SK-N-DZ (cell line): ENCODE results near the gene RTL1. TPM values are rescaled to one million over a fixed set of nuclear protein-coding genes. Genes with fewer than 3 reads are reported as not detected.

Experiments
- DNase-seq: peaks from one replicate; pipeline ENCODE4 v3.0.0-alpha.2; 2015; ENCODE audit warnings: low spot score
- polyA plus RNA-seq, 2 experiments: library from polyadenylated mRNA; depleted of rRNA; stranded (reverse); fragments of >200 nt; gene quantifications; 2 replicates each; pipeline ENCODE4 v1.2.3, GENCODE V29; 2014

Gene RTL1
- not detected in 2 replicates for polyA plus RNA-seq (2014; cell fraction: cytosol; rRNA removed)
- not detected in 2 replicates for polyA plus RNA-seq (2014; cell fraction: nucleus; rRNA removed)

DNA sequence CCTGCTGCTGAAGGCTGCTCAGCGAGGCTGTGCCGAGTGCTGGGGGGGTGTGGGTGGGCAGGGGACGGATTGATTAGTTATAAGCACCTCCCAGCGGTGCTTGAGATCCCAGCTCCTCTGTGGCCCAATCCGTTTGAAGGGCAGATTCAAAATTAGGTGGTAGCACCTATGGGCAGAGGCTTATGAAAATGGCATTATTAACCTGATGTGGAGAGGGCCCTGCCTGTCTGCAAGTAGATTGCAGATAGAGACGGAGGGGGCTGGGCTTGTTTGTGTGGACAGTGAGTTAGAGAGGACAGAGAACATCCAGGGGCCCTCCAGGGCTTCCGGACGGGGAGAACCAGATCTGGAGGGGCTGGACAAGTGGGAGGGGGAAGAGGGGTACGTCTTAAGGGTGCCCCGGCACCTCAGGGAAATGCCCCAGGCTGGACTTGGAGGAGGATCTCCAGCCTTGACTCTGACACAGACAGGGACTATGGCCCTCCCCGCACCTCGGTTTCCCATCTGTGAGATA, at the start of gene RTL1:
Gene RTL1, minus strand, starts transcription at position 51 of the 514 bp plus-strand sequence. CDS start 18,934 bp downstream, outside the sequence.
- DNase-seq, result no peak

DNA sequence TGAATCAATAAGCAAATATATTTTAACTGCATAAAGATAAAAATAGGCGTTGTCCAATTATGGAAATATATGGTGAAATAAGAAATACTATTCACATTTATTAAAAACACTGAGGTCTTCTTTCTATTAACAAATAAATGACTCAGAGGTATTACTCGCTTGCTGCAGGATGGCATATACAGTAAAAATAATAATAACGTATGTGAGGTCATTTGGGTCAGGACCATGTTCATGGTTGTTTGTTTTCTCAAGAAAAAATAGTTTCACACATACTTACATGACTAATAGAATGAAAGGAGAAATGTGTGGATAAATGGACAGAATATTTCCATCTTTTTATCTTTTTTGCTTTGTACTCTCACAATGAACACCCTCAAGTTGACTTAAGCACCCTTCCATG, 46.5 kb upstream of the RTL1 start:
- no peak for DNase-seq

DNA sequence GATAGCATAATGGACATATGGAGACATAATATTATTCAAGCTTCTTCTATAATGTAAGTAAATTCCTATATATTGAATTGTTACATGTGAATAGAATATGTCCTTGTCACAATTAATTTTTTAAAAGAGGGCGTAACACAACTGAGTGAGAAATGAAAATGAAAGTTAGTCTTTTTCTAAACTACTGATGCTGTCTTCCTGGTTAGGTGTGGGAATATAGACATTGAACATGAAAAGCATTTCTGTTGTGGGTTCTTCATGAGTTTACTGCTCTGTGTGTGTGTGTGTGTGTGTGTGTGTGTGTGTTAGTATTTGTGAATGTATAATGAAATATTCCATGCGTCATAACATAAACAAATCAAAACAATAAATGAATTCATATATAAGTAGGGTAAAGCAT, 40.5 kb upstream of the RTL1 start:
- DNase-seq, result no peak

DNA sequence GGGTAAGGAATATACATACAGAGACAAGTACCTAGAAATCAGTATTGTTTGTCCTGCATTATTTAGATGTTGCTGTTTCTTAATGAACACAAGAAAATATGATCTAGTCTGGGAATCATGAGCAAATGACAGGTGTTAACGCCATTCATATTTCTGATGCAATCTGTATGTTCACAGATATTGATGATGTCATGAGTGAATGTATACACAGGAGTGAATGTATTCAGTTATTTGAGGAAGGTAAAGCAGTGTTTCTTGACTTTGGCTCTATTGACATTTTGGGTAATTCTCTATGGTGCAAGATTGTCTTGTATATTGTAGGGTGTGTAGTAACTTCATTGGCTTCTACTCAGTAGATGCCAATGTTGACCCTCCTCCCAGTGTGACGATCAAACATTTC, 26.7 kb upstream of the RTL1 start:
- DNase-seq, result no peak

DNA sequence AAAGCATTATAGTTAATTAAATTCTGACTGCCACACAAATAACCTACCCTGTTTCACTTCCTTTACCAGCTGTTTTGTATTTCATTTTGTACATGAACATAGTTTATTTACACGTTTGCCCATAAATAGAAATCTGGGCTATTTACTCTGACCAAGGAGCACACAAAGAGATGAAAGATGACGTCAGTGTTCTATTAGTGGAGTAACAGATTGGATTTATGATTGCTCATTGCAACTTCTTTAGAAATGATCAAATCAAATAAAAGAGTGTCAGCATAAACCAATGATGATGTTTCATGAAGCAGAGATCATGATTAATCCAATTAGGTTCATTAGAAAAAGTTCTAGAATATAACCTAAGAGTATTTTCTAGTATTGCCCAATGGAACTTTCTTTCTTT, 12.0 kb upstream of the RTL1 start:
- no peak for DNase-seq

DNA sequence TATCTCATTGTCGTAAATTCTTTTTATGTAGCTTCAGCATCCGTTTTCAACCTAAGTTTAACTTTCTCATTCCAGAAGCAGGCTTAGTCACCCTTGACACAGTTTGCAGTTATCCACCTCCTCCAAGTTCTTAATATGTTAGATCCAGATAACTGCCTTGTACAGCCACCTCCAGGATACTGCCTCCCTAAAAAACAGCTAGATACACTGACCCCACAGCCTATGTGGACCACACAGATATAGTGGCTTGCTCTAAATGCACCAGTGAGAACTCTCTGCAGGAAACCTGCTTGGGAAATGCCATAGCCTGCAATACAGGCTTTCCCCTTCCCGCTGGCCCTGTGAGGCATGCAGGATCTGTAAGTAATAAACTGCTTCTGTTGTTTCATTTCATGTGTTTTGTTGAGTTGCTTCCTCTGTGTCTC, 11.1 kb upstream of the RTL1 start:
- DNase-seq, result no peak

DNA sequence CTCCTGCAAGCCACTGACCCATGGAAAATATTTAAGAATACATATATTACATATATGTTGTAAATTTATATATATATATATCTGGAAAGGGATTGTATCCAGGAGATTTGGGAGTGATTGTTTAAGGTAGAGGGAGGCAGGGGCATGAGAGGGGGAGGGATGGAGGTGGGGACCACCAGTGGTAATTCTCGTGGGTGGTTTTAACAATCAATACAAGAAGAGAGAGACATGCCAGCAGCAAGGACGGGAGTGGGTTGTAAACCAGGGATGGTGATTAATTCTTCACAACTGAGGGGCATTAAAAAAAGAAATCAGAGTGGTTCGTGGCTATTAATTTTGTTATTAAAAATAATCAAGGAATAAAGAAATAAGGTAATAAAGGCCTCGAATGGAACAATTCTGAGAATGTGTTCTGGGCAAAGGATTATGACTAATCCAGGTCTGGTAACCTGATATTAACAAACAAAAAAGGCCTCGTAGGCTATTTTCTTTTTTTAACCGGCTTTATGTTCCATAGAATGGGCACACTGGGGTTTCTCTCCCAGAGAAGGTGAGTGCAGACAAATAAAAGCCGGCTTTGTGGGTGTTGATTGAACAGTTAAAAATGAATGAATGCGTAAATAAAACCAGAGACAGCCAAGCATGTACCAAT, 8.3 kb upstream of the RTL1 start:
- DNase-seq, result no peak

DNA sequence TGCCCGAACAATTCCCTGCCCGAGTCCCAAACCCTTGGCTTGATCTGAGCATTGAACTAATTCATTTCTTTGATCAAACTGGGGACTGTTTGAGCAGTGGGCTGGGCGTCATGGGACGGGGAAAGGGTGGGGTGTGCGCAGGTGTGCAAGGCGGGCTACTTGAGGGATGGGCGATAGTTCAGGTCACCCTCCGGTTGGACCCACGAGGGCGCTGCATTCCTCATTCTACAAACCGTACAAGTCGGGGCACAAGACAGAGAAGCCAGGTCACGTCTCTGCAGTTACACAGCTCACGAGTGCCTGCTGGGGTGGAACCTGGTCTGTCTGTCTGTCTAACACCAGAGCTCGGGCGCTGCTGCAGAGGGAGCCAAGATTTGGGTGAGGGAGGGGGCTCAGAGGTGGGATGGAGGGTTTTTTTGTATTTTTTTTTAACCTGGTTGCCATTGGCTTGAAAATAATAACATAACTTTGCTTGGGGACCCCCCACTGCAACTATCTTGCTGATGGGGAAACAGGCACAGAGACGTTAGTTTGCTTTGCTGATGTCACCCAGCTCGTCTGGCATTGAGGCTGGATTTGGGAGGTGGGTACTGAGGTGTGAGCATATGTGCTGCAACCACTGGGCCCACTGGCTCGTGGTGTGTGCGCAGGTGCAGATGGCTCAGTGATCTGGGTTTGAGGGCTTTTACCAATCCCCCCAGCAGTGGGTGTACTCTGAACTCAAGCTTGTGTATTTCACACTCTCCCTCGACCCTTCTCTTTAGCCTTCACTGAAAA, 7.6 kb upstream of the RTL1 start:
- DNase-seq, result no peak

DNA sequence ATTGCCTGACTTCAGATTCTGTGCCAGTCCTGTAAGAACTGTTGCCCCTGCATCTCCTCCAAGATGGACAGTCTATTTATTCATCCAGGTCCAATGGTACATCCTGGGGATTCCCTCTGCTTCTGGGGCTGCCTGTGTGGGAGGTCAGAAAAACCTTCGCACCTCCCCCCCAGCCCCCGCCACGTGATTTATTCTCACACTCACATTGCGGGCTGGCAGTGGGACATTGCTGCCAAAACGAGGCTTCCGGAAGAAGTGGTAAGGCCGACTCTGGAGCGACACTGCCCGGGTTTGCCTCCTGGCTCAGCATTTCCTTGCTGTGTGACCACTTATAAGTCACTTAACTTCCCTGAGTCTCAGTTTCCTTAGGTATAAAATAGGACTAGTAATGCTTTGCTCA, 5.9 kb upstream of the RTL1 start:
- DNase-seq, result no peak

DNA sequence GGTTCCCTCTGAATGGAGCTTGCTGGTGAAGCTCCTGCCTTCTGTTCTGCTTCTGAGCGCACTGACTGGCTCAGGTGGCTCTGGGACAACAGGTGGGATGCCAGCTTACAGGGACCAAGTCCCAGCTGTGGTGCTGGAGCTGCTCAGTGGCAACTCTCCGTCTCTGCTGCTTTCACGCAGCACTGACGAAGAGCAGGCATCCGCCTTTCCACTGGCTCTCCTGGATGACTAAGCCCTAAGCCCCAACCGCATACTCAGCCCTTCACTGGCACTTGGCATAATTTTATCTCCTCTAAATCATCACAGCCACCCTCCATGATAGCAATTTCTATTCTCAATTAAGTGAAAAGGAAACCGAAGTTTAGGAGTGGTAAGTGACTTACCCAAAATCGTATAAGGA, 3.7 kb upstream of the RTL1 start:
- no peak for DNase-seq

DNA sequence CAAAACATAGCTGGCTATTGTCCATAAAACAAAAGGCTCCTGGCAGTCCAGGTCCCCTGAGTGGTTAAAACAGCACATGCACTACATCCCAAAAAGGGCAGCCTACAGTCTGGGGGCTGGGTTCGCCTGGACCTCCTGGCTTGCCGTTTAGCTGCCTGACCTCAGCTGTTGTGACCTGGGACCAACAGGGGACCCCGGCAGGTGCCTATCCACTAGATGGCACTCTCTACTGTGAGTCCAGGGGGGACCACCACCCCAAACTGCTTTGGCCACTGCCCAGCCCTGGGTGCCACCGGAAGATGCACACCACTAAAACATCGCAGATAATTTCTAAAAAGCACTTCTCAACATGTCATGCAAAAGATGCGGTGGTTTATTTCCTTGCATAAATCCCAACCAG, 2.9 kb upstream of the RTL1 start:
- no peak for DNase-seq

DNA sequence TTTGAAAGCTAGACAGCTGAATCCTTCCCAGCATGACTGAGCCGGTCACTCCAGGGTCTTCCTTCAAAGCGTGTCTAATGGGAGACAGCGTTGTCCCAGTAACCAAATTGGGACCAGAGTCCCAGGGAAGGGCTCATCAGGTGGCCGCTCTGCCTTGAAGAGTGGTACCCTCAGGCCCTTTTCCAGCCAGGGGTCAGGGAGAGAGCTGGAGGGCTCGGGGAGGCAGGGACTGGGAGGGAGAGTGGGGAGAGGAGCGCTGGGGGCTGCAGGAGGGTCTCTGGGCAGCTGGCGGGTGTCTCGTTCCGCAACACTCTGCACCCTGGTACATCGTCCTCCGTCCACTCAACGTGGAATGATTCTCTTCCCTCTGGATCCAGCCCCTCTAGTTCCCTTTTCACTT, 1.6 kb upstream of the RTL1 start:
- DNase-seq, result no peak

DNA sequence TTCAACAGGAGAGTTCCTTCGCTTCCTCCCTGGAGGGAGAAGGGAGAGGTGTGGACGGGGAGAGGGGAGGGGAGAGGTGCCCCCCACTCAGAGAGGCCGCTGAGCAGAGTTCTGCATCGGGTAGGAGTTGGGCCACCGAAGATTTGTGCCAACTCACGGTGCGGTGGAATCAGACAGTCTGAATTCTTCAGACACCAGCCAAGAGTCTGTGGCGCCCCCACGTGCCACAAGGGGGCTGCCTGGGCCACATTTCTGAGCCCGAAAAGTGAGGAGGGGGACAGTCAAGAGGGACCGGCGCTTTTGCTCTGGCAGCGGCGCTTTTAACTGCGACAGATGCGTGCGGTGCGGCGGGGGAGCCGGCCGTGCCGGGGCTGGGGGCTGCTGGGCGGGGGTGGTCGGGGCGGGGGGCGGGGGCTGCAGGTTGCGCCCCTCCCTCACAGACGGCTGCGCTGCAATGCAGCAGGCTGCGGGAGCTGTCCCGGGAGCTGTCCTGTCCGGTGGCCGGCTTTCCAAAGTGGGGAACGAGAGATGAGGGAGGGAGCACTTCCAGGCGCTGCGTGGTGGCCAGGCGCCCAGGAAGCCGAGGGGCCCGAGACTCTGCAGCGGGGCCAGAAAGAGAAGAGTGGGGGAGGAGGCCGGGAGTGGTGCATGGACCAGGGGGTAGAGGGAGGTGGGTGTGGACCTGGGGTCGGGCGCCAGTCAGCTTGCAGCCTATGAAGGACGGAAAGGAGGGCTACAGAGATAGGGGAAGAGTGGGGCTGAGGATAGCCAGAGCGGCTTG, 975 bp upstream of the RTL1 start:
- no peak for DNase-seq

DNA sequence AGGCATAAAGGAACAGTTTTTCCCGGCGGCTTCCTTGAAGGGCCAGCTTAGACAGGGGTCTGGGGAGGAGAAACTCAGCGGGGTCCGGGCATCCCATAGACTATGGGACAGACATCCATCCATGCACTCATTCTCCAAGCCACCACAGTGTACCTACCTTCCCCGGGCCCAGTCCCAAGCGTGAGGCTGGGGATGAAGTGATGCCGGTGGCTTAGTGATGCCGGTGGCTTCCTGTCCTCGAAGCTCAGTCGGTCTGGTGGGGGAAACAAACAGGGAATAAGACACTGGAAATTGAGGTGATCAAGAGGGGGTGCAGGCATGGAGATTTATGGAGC, 421 bp downstream of the RTL1 start:
- no peak for DNase-seq

DNA sequence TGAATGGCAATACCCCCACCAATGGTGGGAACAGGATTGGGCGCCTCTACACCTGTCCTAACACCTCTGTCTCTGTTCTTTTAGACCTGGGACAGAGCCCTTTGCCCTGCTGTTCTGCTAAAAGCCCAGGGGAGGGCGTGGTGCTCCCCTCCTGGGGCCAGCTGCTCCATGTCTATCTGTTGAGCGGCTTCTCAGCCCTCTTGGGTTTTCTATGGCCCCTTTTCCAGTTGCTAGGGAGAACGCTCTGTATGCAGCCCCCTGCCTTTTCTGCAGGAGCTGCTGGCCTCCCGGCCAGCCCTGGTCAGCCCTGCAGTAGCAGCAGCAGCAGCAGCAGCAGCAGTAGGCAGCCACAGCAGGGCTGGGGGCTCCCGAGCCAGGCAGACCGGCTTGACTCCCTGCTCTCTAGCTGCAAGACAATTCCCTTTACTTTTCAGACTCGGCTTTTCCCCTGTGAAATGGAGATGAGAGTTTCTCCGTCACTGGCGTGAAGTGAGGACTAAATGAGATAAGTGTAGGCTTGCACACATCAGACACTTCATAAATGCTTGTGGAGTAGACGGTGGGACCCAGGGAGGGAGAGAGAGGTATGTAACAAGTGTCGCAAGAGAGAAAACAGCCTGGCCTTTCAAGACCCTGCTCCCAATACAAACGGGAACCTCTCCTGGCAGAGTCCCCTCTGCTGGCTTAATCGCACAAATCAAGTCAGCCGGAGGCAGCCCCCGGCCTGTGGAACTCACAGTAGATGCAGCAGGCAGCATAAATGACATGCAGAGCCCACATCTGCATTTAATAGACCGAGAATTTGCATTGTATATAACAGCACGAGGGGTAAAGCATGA, 1.0 kb downstream of the RTL1 start:
- no peak for DNase-seq

DNA sequence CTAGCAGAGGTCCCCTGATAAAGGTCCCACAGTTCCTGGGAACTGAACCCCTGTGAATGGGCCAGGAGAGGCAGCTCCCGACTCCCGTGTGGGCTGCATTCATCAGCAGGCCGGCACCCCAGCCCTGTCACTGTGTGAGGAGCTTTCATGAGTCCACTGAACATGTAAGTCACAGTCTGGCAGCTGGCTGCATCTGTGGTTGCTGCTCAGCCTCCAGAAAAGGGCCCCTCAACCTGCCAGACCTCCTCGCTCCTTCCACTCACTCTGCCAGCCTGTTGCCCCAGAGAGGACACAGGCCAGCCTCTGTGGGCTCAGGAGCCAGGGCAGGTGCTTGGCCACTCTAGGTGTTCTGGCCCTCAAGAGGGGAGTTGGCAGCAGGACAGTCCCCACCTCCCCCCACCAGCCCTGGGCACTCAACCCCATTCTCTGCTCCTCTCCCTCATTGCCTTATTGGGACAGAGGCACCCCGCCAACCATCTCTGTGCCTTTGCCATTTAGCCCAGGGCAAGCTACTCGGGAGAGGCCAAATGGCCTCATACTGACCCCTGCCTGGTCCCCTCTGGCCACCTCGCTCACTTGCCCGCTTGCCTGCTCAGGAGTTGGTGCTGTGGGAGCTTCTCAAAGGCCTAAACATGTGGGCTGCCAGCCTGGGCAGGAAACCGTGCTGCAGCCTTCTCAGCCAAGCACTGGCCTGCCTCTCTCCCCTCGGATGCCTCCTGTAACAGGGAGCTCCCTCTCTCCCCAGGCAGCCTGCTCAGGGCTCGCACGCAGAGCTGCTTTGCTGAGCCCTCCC, 1.9 kb downstream of the RTL1 start:
- DNase-seq, result no peak

DNA sequence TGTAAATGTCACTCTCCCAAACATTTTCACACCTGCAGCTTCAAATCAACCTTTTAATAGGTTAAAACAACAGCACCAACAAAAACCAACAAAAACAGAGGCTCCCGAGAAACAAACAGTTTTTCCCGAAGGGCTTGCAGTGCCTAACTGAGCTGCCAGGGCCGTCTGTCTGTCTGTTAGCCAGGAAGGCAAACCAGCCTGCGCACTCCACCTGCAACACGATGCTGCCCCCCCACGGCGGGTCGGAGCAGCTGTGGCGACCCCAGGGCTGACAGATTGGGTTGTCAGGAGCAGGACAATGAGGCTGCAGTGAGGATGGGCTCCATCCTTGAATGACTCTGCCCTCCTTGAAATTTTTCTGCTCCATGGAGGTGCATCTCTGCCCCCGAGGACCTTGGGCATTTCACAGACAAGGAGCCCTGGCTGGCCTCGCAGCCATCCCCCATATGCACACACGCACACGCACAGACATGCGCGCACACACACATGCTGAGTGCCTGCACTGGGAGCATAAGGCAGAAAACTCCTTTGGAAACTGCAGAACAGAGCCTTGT, 2.6 kb downstream of the RTL1 start:
- DNase-seq, result no peak

DNA sequence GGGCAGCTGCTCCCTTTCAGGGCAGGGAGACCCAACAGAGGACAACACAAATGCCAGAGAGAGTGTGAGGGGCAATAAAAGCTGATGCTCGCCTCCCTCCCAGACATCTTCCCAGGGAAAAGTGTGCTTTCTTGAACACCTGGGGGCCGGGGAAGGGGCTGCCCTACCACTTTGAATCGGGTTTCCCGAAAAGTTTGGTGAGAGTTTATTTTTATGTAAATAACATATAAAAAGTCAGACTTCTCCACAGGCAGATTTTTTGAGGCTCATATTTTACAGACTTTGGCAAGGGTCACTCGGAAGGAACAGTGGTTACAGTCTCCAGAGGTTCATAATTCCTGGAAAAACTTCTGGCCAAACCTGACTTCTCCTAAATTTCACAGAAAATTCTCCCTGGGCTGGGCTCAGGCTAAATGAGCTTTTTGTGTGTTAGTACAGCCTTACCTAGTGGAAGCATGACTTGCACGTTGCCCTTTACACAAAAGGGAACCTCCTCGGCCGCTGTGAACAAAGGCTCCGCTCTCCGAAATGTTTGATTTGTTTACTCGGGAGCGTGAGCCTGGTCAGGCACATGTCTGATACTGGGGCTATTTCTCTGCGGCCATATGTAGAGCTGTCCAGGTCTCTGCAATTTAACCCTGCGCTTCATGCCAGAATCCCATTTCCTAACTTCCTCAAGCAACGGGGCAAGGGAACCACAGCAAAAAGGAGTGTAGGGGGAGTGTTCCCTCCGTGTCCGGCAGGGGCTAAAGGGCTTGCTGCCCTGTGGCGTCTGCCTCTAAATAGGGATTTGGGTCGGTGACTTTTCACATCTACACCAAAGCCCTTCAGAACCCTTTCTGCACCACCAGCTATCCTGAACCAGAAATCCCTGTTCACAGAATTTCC, 3.4 kb downstream of the RTL1 start:
- no peak for DNase-seq
